Neural crest cell (in vitro differentiated cells): ENCODE data around the gene MSANTD4. TPM values are rescaled to one million over a fixed set of nuclear protein-coding genes. Genes with fewer than 3 reads are reported as not detected.

Source experiments
- DNase-seq: peaks from one replicate; pipeline ENCODE4 v3.0.0; 2021; ENCODE audit warnings: low read depth, mixed read lengths, low spot score
- H3K27ac Mint-ChIP-seq: one replicate; pipeline ENCODE4 v1.8.0; 2021; ENCODE audit warnings: mild to moderate bottlenecking, mixed read lengths; ENCODE audit not compliant: unreplicated experiment
- H3K27me3 Mint-ChIP-seq: 2 replicates; pipeline ENCODE4 v1.8.0; 2021; ENCODE audit warnings: low read depth, mild to moderate bottlenecking, mixed read lengths
- H3K36me3 Mint-ChIP-seq: 2 replicates; pipeline ENCODE4 v1.8.0; 2021; ENCODE audit warnings: low read depth, mild to moderate bottlenecking, mixed read lengths
- H3K4me1 Mint-ChIP-seq: 2 replicates; pipeline ENCODE4 v1.8.0; 2021; ENCODE audit warnings: mixed read lengths
- H3K4me3 Mint-ChIP-seq: one replicate; pipeline ENCODE4 v1.8.0; 2021; ENCODE audit warnings: mild to moderate bottlenecking, mixed read lengths
- H3K9me3 Mint-ChIP-seq: 2 replicates; pipeline ENCODE4 v1.8.0; 2021; ENCODE audit warnings: mixed read lengths
- CTCF ChIP-seq: fragments of 200-600 bp; sonication (generic); conservative IDR thresholded peaks from 2 replicates; pipeline ENCODE4 v1.5.0; 2021; ENCODE audit warnings: antibody characterized with exemption, mild to moderate bottlenecking
- total RNA-seq: library from RNA; stranded (reverse); gene quantifications from 2 replicates; pipeline ENCODE4 v1.2.1, GENCODE V29; 2021

Gene MSANTD4
- total RNA-seq, 1 donor from 2014 or later, result 21.8 TPM

DNA sequence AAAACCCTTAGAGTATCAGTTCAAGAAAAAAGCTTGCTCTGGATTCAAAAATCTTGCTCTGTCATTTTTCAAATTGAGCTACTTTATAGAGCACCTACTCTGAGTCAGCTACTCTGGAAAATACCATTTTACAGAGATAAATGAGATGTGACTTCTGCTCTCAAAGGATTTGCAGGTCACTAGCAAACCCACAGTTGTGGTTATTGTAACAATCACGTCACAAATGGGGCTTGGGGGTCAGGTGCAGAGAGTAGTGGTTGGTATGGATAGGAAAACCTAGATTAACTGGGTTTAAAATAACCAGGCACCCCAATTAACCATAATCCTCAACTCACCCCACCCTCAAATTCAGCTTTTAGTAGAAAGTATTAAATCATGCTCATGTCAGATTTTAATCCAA lies 52.3 kb downstream of the MSANTD4 start:
- Mint-ChIP-seq H3K27ac (no peak overlapping the region), H3K4me3 (no peak overlapping the region), H3K36me3 (no peaks in the 10 kb centered on the region), H3K9me3 (no peaks in the 10 kb centered on the region), H3K4me1 (no peaks in the 10 kb centered on the region), H3K27me3 (no peaks in the 10 kb centered on the region)
- TF ChIP-seq CTCF, result no peak
- no peak for DNase-seq

DNA sequence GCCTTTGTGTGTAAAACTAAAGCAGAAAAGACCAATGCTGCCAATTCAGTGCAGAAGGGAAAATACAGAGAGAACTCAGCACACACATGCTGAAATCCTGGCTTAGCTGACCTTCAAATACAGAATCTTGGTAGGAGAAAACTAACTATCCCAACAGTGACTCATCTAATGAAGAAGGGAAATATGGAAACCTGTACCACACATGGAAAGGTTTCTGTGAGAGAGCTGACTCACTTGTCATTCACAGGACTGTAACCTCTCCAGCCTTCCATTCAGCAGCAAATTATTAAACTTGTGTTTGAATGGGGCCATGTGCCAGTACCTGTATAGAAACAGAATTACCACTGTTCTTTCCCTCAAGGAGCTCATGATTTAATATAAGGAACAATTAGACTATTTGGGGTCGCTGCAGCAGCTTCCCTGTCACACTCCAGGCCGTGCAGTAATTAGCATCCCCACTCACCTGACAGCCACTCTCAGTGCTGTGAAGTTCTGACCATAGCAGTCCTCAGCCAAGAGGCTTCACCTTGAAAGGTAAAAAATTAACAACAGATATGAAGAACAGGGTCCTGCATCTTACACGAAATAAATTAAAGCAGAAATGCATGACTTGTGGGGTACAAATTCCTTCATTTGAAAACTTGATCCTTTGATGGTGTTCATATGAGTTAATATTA lies 53.9 kb downstream of the MSANTD4 start:
- no peak overlapping the region for H3K4me3 Mint-ChIP-seq
- H3K27me3 Mint-ChIP-seq, result no peaks in the 10 kb centered on the region
- H3K27ac Mint-ChIP-seq, result no peak overlapping the region
- no peak for DNase-seq
- no peaks in the 10 kb centered on the region for H3K9me3 Mint-ChIP-seq
- no peaks in the 10 kb centered on the region for H3K36me3 Mint-ChIP-seq
- no peaks in the 10 kb centered on the region for H3K4me1 Mint-ChIP-seq
- TF ChIP-seq CTCF, result no peak

DNA sequence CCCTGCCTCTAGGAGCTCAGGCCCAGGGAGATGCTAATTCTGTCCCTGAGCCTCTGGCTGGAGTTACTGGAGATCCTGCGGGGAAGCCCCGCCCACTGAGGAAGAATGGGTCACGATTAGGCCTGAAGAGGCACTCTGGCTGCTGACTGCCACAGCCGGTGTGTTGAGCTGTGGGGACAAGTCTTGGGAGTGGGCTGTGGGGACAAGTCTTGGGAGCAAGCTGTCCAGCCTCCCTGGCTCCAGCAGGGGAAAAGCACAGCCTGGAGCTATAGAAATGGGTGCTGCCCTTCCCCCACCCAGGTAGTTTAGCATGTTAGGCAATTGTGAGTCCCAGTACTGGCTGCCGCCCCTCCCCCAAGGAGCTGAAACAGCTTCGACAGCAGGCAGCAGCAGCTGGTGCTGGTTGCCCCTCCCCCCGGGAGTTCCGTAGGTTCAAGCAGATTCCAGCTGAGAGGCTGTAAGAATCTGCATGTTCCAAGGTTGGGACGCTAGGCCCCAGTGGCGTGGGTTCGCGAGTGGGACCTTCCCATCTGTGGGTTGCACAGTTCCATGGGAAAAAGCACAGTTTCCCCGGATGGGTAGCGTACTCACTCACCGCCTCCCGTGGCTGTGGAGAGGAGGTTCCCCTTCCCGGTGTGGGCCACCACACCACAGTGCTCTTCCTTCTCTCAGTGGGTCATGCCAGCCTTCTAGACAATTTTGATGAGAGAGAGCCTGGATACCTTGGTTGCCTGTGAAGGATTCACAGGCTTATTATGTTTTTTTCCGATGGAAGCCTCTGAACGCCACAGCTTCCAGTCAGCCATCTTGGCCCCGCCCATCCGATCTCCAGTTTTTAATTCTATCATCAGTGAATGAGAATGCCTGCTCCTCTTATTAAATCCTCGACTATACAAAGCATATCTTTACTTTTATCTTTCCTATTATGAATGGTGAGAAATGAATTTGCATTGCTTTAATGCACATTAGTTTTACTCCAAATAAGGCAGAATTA lies 61.5 kb downstream of the MSANTD4 start:
- TF ChIP-seq CTCF, result no peak
- DNase-seq, result no peak
- no peak overlapping the region for H3K27ac Mint-ChIP-seq

More for the DNA sequence above, 61.5 kb downstream of the MSANTD4 start:
- Mint-ChIP-seq H3K27me3 (no peaks in the 10 kb centered on the region), H3K36me3 (peaks cover 10% of the 10 kb centered on the region), H3K4me3 (no peak overlapping the region), H3K9me3 (peaks cover 18% of the 10 kb centered on the region), H3K4me1 (peaks cover 4% of the 10 kb centered on the region)

Other genes with a start within 250 kb of the MSANTD4 start
- 2.5 and 5.1 TPM in 2 replicates for gene KBTBD3, start 55.1 kb upstream of the MSANTD4 start, total RNA-seq
- gene AASDHPPT, start 55.4 kb upstream of the MSANTD4 start, total RNA-seq, result 63.6 and 64.1 TPM in 2 replicates